Stimulated activated CD4-positive, alpha-beta T cell treated with anti-CD3 and anti-CD28 coated beads, Interleukin-1b, Interleukin-23, amount 100 ng/mL, for 4 hours (primary cell): ENCODE data around the gene ORAI2.
"Not testable (repeated sequence)": the region's sequence is repeated elsewhere in the genome, so short reads cannot be mapped to it uniquely, and the experiment has no call there.

Experiments
- DNase-seq, 2 donors: peaks; one replicate each; pipeline ENCODE4 v3.0.0-alpha.2; 2020; ENCODE audit warnings: low read depth in 2 of 2

The ORAI2 gene

DNA sequence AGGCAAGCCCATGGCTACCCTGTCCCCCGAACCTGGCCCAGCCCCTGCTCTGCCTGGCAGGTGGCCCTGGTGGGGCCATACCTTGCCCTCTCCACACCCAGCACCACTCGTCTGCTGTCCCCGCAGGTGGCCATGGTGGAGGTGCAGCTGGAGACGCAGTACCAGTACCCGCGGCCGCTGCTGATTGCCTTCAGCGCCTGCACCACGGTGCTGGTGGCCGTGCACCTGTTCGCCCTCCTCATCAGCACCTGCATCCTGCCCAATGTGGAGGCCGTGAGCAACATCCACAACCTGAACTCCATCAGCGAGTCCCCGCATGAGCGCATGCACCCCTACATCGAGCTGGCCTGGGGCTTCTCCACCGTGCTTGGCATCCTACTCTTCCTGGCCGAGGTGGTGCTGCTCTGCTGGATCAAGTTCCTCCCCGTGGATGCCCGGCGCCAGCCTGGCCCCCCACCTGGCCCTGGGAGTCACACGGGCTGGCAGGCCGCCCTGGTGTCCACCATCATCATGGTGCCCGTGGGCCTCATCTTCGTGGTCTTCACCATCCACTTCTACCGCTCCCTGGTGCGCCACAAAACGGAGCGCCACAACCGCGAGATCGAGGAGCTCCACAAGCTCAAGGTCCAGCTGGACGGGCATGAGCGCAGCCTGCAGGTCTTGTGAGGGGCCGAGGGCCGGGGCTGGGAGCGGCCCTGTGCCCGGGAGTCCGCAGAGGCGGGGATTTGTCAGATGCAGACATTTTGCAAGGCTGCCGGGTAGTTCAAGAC lies 13.2 kb downstream of the ORAI2 start:
- DNase-seq = no peak

DNA sequence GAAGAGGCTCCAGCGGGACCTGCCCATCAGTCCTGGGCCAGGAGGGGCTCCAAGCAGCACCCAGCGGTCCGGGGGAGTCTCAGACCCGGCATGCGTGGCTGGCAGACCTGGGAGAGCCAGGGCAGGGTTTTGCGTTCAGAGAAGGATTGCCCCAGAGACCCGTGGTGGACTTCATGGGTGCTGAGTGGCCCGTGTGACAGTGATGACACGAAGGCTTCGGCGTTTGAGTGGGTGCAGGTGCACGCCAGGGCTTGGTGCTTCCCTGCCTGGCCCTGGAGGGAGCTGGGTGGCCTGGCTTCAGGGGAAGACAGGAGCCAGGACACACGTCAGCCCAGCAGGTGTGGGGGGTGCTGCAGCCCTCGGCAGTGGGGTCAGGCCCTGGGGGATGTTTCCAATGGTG lies 13.9 kb downstream of the ORAI2 start:
- DNase-seq = no peak

DNA sequence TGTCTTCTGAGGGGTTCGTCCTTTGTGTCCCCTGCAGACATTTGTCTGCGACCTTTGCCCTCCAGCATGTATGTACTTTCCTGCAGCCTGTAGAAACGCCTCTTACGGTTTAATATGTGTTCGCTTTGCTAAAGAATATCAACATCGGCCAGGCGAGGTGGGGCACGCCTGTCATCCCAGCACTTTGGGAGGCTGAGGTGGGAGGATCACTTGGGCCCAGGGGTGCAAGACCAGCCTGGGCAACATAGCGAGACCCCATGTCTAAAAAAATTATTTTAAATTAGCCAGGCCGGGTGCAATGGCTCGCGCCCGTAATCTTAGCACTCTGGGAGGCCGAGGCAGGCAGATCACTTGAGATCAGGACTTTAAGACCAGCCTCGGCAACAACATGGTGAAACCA lies 15.8 kb downstream of the ORAI2 start:
- no peak for DNase-seq

DNA sequence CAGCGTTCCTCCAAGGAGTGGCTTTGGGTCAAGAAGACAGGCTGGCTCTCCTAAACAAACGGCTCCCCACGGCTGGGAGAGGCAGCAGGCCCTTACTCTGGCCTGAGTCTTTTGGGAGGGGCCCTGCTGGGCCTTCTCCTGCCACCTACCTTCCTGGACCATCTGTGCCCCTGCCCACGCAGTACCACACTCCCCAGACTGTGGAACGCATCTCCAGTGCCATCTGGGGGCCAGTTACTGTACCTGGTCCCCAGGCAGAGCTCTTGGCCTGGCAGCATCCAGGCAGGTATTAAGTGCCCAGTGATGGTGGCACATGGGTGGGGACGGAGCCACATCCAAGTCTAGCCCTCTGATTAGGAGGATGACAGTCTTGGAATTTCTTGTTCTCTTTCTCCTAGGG lies 16.9 kb downstream of the ORAI2 start:
- peak; percentile 32 to 51 for DNase-seq

DNA sequence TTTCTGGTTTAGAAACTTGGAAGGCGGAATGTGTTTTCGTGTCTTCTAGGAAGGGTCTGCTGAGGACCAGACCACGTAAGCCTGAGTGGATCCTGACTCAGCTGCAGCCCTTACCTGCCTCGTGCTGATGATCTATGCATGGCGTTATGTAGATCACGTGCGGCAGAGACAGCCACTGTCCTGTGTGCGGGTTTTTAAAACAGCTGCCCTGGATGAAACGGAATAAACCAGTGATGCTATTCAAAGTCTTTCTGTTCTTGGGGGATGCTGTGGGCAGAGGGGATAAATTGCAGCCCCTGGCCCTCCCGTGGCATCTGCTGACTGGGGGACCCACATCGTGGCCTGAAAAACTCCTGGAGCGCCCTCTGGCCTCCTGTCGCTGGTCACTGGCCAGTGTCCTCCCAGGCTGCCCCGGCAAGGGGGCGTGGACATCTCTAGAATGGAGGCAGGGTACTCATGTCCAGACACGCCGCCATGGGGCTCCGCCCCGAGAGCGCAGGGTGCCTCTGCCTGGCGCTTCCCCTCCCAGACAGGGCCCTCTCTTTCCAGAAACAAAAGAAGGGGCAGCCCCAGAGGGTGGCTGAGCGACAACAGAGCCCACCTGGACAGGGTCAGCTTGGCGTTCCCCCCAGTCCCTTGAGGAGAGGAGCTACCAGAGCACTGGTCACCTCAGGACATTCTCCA lies 18.1 kb downstream of the ORAI2 start:
- no peak for DNase-seq

DNA sequence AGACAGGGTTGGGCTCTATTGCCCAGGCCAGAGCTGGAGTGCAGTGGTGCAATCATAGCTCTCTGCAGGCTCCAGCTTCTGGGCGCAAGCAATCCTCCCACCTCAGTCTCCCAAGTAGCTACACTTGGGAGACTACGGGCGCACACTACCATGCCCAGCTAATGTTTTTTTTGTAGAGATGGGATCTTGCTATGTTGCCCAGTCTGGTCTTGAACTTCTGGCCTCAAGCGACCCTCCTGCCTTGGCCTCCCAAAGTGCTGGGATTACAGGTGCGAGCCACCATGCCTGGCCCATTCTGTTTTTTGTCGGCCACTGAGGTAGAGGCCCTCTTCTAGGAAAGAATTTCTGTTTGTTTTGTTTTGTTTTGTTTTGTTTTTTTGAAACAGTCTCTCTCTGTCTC lies 19.1 kb downstream of the ORAI2 start:
- DNase-seq = no peak

DNA sequence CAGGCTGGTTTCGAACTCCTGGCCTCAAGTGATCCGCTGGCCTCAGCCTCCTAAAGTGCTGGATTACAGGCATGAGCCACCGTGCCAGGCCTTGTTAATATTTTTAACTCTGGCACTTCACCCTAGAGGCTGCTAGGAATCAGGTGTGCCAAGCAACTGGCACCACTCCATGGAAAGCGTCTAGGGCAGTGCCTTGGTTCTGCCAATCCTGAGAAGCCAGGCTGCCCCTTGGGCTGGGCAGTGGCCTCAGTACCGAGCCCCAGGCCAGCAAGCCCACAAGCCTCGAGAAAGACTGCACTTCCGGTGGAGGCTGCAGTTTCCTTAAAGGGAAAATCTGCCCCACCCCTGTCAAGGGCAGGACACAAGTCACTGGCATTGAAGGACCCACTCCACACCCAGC lies 19.9 kb downstream of the ORAI2 start:
- DNase-seq = no peak

DNA sequence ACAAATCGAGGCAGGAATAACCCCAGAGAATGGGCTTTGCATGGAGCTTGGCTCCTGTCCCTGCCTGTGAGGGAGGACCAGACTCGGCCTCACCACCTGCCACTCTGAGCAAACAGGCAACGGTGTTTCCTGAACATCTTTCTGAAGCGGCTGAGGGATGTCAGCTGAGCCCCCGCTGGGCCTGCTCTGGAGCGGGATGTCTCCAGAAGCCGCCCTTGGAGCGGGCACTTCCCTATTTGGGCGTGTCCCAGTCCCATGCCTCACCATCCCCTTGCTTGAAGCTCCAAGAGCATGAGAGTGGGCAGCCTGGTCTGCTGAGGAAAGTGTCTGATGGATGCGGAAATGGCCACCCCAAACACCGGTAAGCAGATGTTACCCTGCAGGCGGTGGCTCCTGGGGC lies 21.1 kb downstream of the ORAI2 start:
- no peak for DNase-seq

DNA sequence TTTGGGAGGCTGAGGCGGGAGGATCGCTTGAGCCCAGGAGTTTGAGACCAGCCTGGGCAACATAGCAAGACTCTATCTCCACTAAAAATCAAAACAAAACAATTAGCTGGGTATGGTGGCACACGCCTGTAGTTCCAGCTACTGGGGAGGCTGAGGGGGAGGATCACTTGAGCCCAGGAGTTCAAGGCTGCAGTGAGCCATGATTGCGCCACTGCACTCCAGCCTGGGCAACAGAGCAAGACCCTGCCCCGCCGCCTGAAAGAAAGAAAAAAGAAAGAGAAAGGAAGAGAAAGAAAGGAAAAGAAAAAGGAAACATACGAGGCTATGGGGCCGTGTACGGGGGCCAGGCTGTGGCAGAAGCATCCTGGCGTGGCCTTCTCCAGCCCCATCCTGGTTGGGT lies 21.6 kb downstream of the ORAI2 start:
- not testable (repeated sequence) for DNase-seq

DNA sequence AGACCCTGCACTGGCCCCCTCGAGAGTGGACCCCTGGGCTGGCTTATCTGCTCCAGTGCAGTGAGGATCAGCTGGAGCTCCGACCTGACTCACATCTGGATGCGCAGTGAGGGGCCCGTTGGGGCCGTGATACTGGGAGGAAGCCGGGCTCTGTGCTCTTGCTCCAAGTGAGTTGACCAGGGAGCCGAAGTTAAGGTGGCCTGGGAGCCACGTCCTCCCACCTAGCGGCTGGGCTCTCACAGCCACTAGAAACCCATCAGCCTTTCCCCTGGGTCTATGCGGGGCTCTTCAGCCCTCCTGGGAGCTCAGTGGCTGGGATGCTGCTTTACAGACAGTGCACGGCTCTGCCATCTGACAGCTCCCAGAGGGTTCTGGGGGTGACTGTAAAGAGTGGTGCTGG lies 22.2 kb downstream of the ORAI2 start:
- no peak for DNase-seq

DNA sequence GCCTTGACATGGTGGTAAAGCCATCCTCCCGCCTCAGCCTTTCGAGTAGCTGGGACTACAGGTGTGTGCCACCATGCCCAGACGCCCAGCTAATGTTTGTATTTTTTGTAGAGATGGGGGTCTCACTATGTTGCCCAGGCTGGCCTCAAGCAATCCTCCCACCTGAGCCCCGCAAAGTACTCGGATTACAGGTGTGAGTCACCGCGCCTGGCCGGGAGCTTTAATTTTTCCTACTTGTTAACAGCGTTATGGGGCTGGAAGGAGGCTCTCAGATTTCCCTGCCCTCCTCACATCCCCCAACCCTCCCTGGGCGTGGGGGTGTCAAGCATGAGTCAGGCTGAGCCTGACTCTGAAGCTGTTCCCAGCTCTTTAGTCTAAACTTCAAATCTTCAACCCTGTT lies 23.0 kb downstream of the ORAI2 start:
- no peak for DNase-seq

DNA sequence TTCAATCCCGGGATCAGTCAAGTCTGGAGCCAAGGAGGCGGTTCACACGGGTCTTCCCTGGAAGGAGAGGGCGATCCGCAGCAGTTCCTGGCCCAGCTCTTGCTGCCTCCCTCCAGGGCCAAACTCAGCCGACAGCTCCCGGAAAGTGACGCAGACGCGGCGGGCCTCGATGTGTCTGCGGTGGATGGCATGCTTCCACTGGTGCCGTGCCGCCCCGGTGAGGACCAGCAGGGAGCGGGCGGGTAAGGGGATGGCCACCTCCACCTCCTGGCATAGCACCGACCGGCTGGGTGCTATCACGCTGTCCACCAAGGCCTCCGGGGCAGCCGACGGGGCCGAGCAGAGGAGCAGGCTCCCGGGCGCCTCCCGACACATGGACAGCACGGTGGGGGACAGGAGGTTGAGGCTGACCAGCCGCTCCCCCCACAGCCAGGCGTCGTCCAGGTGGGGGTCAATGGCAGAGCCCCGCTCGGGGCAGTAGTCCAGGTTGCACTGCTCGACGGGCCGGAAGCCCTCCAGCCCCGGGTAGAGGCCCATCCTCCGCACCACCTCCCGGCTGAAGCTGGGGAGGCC lies 24.1 kb downstream of the ORAI2 start:
- no peak for DNase-seq

DNA sequence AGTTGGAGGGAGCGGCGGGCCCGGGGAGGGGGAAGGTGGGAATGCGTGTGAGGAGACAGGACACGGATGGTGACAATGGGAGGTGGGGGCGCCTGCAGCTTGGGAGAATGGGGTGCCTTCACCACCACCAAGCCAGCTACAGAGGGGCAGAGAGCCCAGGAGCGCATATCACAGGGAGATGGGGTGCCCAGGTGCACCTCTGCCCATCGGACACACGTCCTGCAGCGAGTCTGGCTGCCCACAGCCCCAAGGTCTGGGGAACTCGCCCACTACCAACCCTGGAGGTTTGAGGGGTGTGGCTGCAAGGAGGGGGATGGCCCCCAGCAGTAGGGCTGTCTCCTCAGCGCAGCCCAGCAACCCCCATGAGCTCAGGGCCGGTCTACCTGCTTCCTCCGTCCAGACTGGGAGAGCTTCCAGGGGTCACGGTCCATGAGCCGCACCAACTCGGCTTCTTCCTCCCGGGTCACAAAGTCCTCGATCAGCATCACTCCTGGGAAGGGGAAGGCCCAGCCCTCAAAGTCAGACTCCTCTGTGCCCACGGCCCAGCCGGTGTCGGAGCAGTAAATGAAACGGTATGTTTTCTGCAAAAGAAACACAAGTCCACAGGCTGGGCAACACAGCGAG lies 26.0 kb downstream of the ORAI2 start:
- no peak for DNase-seq

DNA sequence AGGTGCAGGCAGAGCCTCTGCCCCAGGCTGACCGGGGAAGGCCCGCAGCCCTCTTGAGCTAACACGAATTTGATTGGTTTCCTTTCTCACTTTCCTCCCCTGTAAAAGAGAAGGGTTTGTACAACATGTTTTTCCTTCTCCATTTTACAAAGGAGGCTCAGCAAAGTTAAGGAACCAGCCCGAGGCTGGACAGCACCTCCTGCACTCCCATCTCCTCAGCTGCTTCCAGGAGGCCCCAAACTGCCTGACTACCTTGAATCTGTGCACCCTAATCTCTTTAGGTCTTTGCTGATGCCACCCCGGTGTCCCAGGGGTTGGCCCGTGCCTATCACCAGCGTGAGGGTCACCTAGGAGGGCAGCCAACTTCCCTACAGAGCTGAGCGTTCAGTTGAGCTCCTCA lies 27.1 kb downstream of the ORAI2 start:
- DNase-seq = no peak

DNA sequence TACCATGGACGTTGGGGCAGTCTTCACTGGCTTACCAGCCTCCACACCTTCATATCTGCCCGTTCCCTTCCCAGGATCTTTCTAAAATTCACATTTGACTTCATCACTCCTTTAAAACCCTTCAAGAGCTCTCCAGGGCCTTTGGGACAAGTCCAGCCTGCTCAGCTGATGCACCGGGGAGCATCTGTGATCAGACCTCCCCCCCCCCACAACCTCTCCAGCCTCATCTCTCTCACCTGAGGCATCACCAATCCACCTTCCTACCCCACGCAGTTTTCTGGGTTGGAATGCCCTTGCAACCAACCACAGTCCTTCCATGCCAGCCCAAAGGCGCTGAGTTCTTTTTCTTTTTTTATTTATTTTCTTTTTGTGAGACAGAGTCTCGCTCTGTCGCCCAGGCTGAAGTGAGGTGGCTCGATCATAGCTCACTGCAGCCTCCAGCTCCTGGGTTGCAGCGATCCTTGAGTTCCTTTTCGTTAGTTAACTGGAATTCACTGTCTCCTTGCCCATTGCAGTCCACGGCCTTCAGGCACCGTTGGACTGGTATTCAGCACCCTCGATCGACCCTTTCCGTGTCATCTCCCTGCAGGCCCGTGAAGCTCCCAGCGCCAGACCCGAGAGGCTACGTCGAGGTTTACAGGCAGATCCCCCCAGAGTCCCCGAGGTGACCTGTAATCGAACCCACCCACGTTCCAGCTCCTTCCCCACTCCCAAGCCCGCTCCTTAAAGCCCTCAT lies 30.6 kb downstream of the ORAI2 start:
- no peak for DNase-seq

DNA sequence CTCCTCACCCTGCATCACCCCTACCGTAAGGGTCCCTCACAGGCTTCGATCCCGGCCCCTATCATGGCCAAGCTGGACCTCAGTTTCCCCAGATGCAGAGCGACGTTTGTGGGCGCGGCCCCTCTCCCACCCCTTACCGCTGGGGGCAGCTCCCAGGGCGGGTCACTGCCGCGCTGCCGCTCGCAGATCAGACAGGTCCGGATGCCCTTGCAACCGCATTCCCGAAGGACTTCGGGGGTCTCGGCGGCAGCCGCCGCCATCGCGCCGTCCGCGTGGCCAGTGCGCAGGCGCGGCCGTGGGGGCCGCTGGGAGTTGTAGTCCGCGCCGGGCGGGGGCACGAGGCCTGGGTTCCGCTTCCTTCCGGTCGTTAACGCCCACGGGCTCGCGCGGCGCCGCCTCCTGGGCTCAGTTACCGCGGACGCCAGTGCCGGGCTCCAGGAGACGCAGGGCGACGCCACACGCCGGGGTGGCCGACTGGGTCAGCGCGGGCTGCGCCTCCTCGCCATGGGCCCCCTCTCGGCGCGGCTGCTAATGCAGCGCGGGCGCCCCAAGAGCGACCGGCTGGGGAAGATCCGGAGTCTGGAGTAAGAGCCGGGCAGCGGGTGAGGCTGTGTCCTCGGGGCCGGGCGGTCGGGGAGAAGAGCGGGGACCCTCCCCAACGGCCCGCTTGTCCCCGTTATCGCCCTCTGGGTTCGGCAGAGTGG lies 31.4 kb downstream of the ORAI2 start, which contains the start of the genes ALKBH4 and LRWD1:
Gene ALKBH4, minus strand, starts transcription at position 287 of the 704 bp plus-strand sequence. Its CDS starts 27 bp downstream, at position 260.
Gene LRWD1, plus strand, starts transcription at position 408 of the 704 bp plus-strand sequence. Its CDS starts 97 bp downstream, at position 505.
- peak; percentile 93 to 98 for DNase-seq

DNA sequence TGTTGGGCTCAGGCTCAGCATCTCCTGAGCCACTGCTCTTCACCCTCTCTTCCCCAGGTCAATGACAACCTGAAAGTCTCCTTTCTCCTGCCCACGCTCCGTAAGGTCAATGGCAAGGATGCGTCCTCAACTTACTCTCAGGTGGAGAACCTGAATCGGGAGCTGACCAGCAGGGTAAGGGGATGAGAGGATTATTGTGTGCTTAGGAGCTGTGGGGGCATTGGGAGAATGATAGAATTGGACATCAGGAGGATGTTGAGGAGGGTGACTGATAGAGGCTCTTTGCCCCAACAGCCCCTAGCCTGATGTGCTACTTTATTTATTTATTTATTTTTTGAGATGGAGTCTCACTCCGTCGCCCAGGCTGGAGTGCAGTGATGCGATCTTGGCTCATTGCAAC lies 32.7 kb downstream of the ORAI2 start:
- no peak for DNase-seq

DNA sequence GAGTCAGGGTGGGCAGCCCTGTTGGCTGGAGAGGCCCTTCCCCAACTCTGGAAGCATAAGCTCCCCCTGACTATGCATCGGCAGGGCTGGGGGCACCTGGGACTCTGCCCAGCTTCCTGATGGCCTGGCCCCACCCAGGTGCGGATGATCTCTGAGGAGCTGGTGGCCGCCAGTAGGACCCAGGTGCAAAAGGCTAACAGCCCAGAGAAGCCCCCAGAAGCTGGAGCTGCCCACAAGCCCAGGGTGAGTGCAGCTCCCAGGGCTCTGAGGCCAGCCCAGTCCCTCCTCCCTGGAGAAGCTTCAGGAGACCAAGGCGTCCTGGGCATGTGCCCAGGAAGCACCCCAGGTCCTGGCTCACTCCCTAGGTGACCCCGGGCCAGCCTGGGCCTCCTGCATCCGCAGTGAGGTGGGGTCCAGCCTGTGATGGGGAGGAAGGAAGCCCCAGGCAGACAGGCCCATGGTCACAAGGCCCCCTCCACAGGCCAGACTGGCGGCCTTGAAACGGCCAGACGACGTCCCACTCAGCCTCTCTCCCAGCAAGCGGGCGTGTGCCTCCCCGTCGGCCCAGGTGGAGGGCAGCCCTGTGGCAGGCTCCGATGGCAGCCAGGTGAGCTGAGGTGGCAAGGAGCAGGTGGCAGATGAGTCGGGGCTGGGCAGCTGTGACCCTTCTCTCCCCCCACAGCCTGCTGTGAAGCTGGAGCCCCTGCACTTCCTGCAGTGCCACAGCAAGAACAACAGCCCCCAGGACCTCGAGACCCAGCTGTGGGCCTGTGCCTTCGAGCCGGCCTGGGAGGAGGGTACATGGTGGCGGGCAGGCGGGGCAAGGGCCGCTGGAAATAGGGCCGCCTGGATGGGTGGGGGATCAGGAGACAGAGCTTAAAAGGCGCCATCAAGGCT lies 34.5 kb downstream of the ORAI2 start:
- no peak for DNase-seq

DNA sequence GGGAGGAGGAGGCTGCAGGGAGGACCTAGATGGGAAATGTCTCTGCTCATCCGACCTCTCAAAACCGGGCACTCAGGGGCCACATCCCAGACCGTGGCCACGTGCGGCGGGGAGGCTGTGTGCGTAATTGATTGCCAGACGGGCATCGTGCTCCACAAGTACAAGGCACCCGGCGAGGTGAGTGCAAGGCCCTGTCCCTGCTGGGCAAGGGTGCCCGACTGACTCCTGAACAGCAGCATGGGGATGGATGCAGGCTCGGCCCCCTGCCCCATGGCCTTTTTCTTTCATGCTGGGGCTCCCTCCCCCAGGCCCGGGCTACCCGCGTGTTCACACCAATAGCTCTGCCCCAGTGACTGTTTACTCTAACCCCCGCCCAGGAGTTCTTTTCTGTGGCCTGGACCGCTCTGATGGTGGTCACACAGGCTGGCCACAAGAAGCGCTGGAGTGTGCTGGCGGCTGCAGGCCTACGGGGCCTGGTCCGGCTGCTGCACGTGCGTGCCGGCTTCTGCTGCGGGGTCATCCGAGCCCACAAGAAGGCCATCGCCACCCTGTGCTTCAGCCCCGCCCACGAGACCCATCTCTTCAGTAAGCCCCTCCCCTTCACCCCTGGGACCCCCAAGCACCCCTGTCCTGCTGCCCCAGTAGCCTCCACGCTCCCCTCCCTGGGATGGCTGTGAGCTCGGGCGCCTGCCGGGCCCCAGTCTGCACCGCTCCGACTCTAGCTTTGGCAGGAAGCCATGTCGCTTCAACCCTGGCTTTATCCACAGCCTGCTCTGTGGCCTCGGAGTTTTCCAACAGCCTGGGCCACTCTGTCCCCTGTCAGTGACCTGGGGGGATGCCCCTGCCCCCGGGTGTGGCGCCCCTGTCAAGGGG lies 35.3 kb downstream of the ORAI2 start:
- no peak for DNase-seq
